GM18873 (cell line): Measurements from ENCODE around the gene TEN1.

Experiments
- ATAC-seq: cut with Tn5 transposase; IDR thresholded peaks from one replicate; pipeline ENCODE4 v1.9.1; 2021; ENCODE audit warnings: mild to moderate bottlenecking, moderate library complexity, moderate number of reproducible peaks; ENCODE audit not compliant: unreplicated experiment, low FRiP score

Gene TEN1

DNA sequence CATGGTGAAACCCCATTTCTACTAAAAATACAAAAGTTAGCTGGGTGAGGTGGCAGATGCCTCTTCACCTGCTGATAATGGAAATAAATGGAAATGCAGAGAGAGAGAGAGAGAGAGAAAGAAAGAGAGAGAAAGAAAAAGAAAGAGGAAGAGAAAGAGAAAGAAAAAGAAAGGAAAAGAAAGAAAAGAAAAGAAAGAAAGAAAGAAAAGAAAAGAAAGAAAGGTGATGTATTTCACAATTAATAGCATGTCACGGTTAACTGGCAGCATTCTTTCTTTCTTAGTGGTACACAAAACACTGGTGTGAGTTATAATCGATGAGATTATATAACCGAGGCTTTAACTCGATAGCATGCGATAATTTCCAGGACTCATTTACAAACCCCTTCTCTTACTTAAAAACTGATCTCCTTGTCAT lies 3.3 kb upstream of the TEN1 start:
- ATAC-seq, result no peak

- no peak for ATAC-seq
Measured at GRCh38 chr17:75976175-75976848, 2.7 kb upstream of the TEN1 start.

DNA sequence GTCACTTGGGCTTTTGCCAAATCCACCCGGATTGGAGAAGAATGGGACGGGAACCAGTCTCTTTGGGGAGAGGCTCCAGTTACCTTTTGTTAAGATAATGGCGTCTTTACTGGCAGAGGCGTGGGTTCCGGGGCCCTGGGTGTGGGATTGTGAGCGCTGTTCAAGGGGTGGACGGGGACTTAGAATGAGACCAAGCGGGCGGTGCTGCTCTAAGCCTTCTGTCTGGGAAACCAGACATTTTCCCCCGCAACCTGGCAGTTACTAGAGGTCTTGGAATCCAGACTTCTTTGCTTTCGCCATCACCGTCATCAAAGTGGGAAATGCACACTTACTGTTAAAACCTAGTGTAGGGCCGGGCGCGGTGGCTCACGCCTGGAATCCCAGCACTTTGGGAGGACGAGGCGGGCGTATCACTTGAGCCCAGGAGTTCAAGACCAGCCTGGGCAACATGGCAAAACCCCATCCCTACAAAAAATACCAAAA lies 706 bp downstream of the TEN1 start:
- ATAC-seq, result no peak

DNA sequence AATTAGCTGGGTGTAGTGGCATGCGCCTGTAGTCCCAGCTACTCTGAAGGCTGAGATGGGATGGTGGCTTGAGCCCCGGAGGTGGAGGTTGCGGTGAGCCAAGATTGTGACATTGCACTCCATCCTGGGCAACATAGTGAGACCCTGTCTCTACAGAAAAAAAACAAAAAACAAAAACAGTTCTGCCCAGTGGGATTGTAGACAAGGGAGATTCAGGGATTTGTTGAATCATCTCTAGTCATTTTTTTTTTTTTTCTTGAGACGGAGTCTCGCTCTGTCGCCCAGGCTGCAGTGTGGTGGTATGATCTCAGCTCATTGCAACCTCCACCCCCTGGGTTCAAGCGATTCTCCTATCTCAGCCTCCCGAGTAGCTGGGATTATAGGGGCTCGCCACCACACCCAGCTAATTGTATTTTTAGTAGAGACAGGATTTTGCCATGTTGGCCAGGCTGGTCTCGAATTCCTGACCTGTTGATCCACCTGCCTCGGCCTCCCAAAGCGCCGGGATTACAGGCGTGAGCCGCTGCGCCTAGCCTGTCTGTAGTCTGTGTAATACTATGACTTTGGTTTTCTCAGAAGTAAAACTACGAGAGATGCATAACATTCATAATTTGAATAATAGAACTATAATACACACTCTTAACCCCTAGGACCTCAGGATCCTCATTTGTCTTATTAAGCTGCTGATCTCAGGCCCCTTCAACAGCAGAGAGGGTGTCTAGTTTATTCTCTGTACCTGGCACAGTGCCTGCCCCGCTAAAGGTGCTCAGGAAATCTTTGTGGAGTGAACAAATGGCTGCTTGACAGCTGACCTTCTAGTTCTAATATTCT lies 1.4 kb downstream of the TEN1 start:
- no peak for ATAC-seq

- no peak for ATAC-seq
Measured at GRCh38 chr17:75981019-75981615, 2.1 kb downstream of the TEN1 start.

- ATAC-seq, result no peak
Measured at GRCh38 chr17:75983501-75984181, 4.6 kb downstream of the TEN1 start.

DNA sequence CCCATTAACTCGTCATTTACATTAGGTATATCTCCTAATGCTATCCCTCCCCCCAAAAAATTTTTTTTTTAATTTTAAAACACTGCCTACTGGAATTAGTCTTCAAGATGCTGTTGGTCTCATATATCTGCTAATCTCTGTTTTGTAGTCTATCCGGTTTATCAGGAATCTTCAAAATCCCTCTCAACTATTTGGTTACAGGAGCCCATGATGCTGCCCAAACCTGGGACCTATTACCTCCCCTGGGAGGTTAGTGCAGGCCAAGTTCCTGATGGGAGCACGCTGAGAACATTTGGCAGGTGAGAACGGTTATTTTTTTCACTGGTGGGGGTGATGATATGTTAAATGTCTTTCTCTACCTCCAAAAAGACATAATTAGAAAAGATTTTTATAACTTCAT lies 6.9 kb downstream of the TEN1 start:
- ATAC-seq, result no peak

GRCh38 chr17:75987041-75987440 lies 8.0 kb downstream of the TEN1 start:
- ATAC-seq, result no peak

- no peak for ATAC-seq
Measured at GRCh38 chr17:75991396-75991795, 12.4 kb downstream of the TEN1 start.

DNA sequence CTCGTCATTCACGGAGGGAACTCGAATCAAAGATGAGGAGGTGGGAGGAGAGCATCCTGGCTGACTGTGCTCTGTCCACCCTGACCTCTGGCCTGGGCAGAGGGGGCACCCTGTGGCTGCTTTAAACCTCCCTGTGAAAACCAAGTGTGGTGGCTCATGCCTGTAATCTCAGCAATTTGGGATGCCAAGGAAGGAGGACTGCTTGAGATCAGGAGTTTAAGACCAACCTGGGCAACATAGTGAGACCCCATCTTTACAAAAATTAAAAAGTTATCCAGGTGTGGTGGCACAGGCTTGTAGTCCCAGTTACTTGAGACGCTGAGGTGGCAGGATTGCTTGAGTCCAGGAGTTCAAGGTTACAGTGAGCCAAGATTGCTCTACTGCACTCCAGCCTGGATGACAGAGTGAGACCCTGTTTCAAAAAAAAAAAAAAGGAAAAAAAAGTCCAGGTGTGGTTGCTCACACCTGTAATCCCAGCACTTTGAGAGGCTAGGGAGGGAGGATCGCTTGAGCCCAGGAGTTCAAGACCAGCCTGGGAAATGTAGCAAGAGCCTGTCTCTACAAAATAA lies 15.8 kb downstream of the TEN1 start:
- ATAC-seq, result no peak

DNA sequence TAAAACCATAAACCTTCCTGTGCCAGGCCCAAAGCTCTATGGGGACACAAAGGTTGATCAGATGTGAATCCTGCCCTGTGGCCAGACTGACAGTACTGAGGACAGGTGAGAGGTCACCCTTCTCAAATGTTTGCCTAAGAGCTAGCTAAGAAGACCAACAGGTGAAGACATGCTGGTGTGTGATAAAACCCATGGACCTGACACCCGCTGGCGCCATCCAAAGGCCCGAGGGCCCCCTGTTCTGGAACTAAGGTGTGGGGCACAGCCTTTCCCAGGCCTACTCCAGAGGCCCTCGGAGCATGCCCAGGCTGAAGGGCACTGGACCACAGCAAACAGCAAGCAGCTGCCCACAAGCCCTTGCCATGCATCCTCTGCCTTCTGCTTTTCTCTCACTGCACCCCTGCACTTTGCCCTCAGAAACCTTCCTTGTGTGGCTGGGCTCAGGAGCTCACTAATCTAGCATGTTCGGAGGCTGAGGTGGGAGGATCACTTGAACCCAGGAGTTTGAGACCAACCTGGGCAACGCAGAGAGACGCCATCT lies 16.4 kb downstream of the TEN1 start:
- no peak for ATAC-seq

DNA sequence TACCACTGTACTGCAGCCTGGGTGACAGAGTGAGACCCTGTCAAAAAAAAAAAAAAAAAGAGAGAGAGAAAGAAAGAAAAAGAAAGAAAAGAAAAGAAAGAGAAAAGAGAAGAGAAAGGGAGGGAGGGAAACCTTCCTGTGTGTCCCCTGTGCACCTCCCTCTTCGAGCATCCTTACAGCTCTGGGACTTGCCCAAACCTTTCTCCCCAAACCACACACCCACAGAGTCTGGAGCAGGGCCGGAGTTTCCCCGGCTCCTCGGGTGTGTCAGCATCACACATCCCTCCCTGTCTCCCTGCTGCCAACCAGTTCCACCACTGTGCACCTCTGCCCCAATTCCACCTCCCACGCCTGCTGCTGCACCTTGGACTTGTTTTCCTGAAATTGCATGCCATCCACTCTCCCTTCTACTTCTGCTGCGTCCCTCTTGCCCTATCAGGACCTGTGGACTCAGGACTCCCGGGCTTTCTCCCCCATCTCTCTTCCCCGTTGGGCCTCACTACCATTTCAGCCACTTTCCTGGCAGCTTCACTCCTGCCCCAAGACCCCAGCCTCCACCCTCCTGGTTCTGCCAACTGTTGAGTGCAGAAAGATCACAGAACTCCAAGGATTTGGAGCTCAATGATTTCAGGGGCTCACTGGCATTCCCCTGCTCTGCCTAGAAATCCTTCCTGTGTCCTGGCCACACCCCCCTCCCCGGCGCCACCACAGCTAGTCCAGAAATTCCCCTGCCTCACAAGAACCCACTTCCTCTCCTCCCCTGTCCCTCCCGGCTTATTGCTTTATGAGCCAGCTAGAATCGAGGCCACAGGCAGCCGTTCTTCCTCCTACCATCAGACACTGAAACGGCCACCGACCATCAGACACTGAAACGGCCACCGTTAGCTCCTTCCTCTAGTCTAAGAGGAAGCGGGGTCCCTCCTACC lies 17.9 kb downstream of the TEN1 start:
- ATAC-seq, result no peak

DNA sequence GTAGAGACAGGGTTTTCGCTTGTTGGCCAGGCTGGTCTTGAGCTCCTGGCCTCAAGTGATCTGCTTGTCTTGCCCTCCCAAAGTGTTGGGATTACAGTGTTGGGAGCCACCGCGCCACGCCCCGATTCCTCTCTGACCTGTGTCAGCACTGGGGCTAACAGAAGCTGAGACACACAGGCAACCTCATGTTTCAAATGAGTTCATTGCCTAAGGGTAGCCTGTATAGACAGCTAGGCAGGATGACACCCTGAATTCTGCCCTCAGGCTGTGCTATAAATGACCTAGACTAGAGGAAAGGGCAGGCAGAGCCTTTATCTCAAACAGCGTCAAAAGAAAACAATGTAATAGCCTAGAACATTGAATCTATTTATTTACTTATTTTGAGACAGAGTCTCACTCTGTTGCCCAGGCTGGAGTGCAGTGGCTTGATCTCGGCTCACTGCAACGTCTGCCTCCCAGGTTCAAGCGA lies 19.3 kb downstream of the TEN1 start:
- ATAC-seq, result no peak

- ATAC-seq, result no peak
Measured at GRCh38 chr17:76000016-76000754, 21.1 kb downstream of the TEN1 start.

DNA sequence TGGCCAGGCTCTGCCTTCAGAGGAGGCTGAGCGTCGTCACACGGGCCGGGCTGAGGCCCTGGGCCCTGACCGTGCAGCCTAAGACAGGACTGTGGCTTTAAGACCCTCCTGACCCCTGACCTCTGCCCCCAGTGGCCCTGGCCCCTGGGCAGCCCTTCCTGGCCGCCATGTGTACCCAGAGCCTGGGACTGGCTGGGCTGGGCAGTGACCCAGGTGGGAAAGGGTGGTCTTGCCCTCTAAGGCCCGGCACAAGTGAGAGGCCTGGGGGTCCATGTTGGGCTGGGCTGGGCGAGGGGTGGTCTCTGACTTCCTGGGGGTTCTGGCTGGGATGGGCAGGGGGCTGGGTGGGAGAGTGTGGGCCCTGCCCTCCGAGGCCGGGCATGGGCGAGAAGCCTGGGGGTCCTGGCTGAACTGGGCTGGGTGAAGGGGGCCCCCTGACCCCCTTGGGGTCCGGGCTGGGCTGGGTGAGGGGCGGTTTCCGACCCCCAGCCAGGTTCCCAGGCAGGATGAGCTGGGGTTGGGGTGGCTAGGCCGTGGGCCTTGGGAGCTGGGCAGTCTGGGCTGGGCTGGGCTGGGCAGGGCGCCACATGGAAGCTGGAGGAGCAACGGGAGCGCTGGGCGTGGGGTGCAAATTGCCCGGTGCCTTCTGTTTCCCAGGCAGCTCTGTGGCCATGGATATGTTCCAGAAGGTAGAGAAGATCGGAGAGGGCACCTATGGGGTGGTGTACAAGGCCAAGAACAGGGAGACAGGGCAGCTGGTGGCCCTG lies 21.9 kb downstream of the TEN1 start, which contains the start of gene CDK3:
TSS of gene CDK3 (plus strand) at position 101 of the 767 bp plus-strand sequence. CDS start at position 672, 571 bp downstream.
- no peak for ATAC-seq

- no peak for ATAC-seq
Measured at GRCh38 chr17:76002100-76002499, 23.1 kb downstream of the TEN1 start.

DNA sequence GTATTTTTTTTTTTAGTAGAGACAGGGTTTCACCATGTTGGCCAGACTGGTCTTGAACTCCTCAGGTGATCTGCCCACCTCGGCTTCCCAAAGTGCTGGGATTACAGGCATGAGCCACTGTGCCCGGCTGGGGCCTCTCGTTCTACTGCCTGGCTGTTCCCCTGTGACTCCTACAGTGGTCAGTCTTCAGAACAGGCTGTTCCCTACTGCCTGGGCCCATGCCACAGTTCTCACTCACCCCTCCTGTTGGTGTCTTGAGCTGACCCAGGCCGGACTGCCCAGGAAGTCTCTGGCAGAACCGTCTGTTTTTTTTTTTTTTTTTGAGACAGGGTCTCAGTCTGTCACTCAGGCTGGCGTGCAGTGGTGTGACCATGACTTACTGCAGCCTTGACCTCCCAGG lies 24.9 kb downstream of the TEN1 start:
- ATAC-seq, result no peak
